GM12892 (cell line): ENCODE measurements around the gene MYH9.

Source experiments
- POLR2A ChIP-seq: IDR thresholded peaks from 2 replicates; pipeline ENCODE4 v1.6.1; 2011; ENCODE audit warnings: low read depth, low read length, control low read depth
- POLR2AphosphoS5 ChIP-seq: IDR thresholded peaks from 2 replicates; pipeline ENCODE4 v1.6.1; 2011; ENCODE audit warnings: low read depth, low read length, control low read depth
- TAF1 ChIP-seq: IDR thresholded peaks from 2 replicates; pipeline ENCODE4 v1.6.1; 2011; ENCODE audit warnings: low read depth, mild to moderate bottlenecking, control low read depth, low read length, borderline replicate concordance

DNA sequence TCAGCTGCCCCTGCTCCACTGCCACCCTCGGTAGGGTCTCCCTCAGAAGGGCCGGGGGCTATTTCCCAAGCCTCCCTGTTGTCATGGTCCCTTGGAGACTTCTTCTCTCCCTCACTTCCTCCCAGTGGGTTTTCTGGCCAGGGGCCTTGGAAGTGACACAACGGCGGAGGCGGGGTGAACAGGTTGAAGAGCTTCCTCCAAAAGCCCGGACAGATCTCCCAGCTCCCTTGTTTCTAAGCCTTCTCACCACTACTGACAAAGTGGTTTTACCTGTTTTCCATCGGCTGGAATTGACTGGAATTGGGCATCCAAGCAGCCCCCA is 14.5 kb downstream of the MYH9 start:
- TF ChIP-seq POLR2A (no peak), POLR2AphosphoS5 (no peak), TAF1 (no peak)
